Trophoblast cell (in vitro differentiated cells and primary cell): ENCODE data around the gene HES7.

Experiments
- DNase-seq, 2 donors: peaks; one replicate each; pipeline ENCODE4 v3.0.0-alpha.2; 2016
- H2AFZ ChIP-seq: 2 replicates; pipeline ENCODE4 v1.6.1; 2013; ENCODE audit warnings: low read length, moderate library complexity, mild to moderate bottlenecking; ENCODE audit not compliant: insufficient read depth, poor library complexity
- H2AK5ac ChIP-seq: 2 replicates; pipeline ENCODE4 v1.6.1; 2013; ENCODE audit warnings: mild to moderate bottlenecking, low read length
- H2BK120ac ChIP-seq: 2 replicates; pipeline ENCODE4 v1.6.1; 2013; ENCODE audit warnings: low read length, mild to moderate bottlenecking, moderate library complexity; ENCODE audit not compliant: insufficient read depth, poor library complexity
- H2BK12ac ChIP-seq: 2 replicates; pipeline ENCODE4 v1.6.1; 2013; ENCODE audit warnings: mild to moderate bottlenecking, low read length, moderate library complexity
- H2BK5ac ChIP-seq: 2 replicates; pipeline ENCODE4 v1.6.1; 2013; ENCODE audit warnings: low read length, low read depth, moderate library complexity, mild to moderate bottlenecking; ENCODE audit not compliant: poor library complexity
- H3K14ac ChIP-seq: 2 replicates; pipeline ENCODE4 v1.6.1; 2013; ENCODE audit warnings: mild to moderate bottlenecking, low read length
- H3K18ac ChIP-seq: 2 replicates; pipeline ENCODE4 v1.6.1; 2013; ENCODE audit warnings: mild to moderate bottlenecking, low read length
- H3K23ac ChIP-seq: 2 replicates; pipeline ENCODE4 v1.6.1; 2013; ENCODE audit warnings: low read length
- H3K27ac ChIP-seq: 2 replicates; pipeline ENCODE4 v1.5.1; 2013; ENCODE audit warnings: low read depth, mild to moderate bottlenecking, inconsistent platforms, low read length, moderate library complexity
- H3K27me3 ChIP-seq: 2 replicates; pipeline ENCODE4 v1.6.1; 2013; ENCODE audit warnings: inconsistent platforms, mild to moderate bottlenecking, low read length, moderate library complexity; ENCODE audit not compliant: insufficient read depth
- H3K36me3 ChIP-seq, 2 experiments: 1 replicate in 1 of 2; 2 replicates in 1 of 2; pipeline ENCODE4 v1.6.1; 2013; ENCODE audit warnings: low read length in 2 of 2, mild to moderate bottlenecking in 2 of 2, moderate library complexity in 1 of 2; ENCODE audit not compliant: insufficient read depth in 2 of 2, control insufficient read depth in 1 of 2
- H3K4ac ChIP-seq: 2 replicates; pipeline ENCODE4 v1.6.1; 2013; ENCODE audit warnings: low read depth, mild to moderate bottlenecking, low read length, moderate library complexity
- H3K4me1 ChIP-seq, 2 experiments: 1 replicate in 1 of 2; 2 replicates in 1 of 2; pipeline ENCODE4 v1.6.1; 2013; ENCODE audit warnings: low read length in 2 of 2, mild to moderate bottlenecking in 2 of 2, moderate library complexity in 1 of 2; ENCODE audit not compliant: insufficient read depth in 2 of 2, control insufficient read depth in 1 of 2
- H3K4me2 ChIP-seq: 2 replicates; pipeline ENCODE4 v1.6.1; 2013; ENCODE audit warnings: inconsistent platforms, mild to moderate bottlenecking, low read length, moderate library complexity
- H3K4me3 ChIP-seq: 2 replicates; pipeline ENCODE4 v1.5.1; 2013; ENCODE audit warnings: mild to moderate bottlenecking, low read depth, low read length, inconsistent platforms
- H3K79me1 ChIP-seq: one replicate; pipeline ENCODE4 v1.6.1; 2013; ENCODE audit warnings: low read length
- H3K79me2 ChIP-seq: 2 replicates; pipeline ENCODE4 v1.6.1; 2013; ENCODE audit warnings: low read length, mild to moderate bottlenecking; ENCODE audit not compliant: control insufficient read depth, insufficient read depth, poor library complexity
- H3K9ac ChIP-seq: 2 replicates; pipeline ENCODE4 v1.6.1; 2013; ENCODE audit warnings: mild to moderate bottlenecking, low read length
- H3K9me3 ChIP-seq: 2 replicates; pipeline ENCODE4 v1.6.1; 2013; ENCODE audit warnings: low read depth, mild to moderate bottlenecking, control low read depth, inconsistent platforms, low read length; ENCODE audit not compliant: insufficient read depth
- H4K12ac ChIP-seq: 2 replicates; pipeline ENCODE4 v1.6.1; 2013; ENCODE audit warnings: low read depth, mild to moderate bottlenecking, low read length, moderate library complexity
- H4K8ac ChIP-seq: 2 replicates; pipeline ENCODE4 v1.6.1; 2013; ENCODE audit warnings: low read depth, mild to moderate bottlenecking, low read length, moderate library complexity
- H4K91ac ChIP-seq: one replicate; pipeline ENCODE4 v1.6.1; 2013; ENCODE audit warnings: low read depth, mild to moderate bottlenecking, low read length, moderate library complexity
- WGBS: extraction: QIAGEN DNeasy Blood & Tissue Kit; methylation state at CpG from one replicate; pipeline ENCODE4 v1.1.7; 2013; ENCODE audit warnings: missing lambda C conversion rate; ENCODE audit not compliant: insufficient read length, insufficient coverage; ENCODE audit errors: extremely low coverage; 5-methylcytosine and 5-hydroxymethylcytosine counted together

HES7 gene

GRCh38 chr17:8095361-8095760 lies 28.5 kb downstream of the HES7 start:
- Histone ChIP-seq H3K9me3 (peaks cover 3% of the 10 kb centered on the region), H3K4me1 (no peaks in the 10 kb centered on the region), H4K91ac (no peak overlapping the region), H3K4ac (no peak overlapping the region), H3K79me1 (no peaks in the 10 kb centered on the region), H4K12ac (no peak overlapping the region), H3K4me2 (no peak overlapping the region), H3K36me3 (no peaks in the 10 kb centered on the region), H3K9ac (no peak overlapping the region), H3K79me2 (no peaks in the 10 kb centered on the region), H4K8ac (no peak overlapping the region), H3K4me3 (no peak overlapping the region), H2AFZ (no peak overlapping the region), H2BK12ac (no peak overlapping the region), H2AK5ac (no peak overlapping the region), H2BK120ac (no peak overlapping the region), H3K27ac (no peak overlapping the region), H2BK5ac (no peak overlapping the region), H3K14ac (no peak overlapping the region), H3K23ac (no peak overlapping the region), H3K27me3 (no peaks in the 10 kb centered on the region), H3K18ac (no peak overlapping the region)
- whole genome bisulfite sequencing: no CpG with 5 or more reads among the region's 6 CpGs
- no peak for DNase-seq

DNA sequence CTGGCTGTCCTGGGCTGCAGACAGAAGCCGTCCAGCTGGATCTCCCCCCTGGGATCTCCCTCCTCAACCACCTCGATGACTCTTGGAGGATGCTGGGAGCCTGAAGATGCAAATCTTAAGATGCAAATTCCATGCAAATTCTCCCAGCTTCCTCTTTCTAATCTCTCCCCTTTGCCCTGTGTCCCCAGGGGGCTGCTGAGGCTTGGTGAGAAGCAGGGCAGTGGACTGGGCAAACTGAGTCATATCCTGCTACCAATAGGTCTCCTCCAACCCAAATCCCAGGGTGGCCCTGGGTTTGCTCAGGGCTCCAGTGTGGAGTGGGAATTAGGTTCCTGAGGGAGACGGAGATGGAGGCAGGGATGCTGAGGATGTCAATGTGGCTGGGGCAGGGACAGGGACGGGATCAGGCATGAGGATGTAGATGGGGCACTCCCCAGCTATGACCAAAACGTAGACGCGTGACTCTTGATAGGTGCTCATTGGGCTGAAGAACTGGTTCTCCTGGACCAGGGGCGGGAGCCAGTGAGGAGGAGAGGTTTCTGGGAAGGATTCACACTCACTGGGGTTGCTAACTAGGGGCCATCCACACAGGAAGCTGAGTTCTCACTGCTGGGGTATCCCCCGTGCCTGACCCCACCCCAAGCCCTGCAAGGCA lies 32.7 kb downstream of the HES7 start:
- no peak overlapping the region for H4K12ac ChIP-seq
- no peak overlapping the region for H4K91ac ChIP-seq
- no CpG with 5 or more reads among the region's 9 CpGs for WGBS
- H3K23ac ChIP-seq: no peak overlapping the region
- H3K27me3 ChIP-seq: no peaks in the 10 kb centered on the region
- no peak overlapping the region for H2AFZ ChIP-seq
- H3K18ac ChIP-seq: no peak overlapping the region
- no peak overlapping the region for H3K4me3 ChIP-seq
- H2BK120ac ChIP-seq: no peak overlapping the region
- H3K4me1 ChIP-seq: no peaks in the 10 kb centered on the region
- no peaks in the 10 kb centered on the region for H3K36me3 ChIP-seq
- no peaks in the 10 kb centered on the region for H3K79me1 ChIP-seq
- no peak overlapping the region for H2BK5ac ChIP-seq
- no peak overlapping the region for H2AK5ac ChIP-seq
- no peak overlapping the region for H3K9ac ChIP-seq
- no peak for DNase-seq
- H3K4me2 ChIP-seq: no peak overlapping the region
- H3K79me2 ChIP-seq: no peaks in the 10 kb centered on the region
- H2BK12ac ChIP-seq: no peak overlapping the region
- H3K14ac ChIP-seq: no peak overlapping the region
- no peak overlapping the region for H3K4ac ChIP-seq
- H3K27ac ChIP-seq: no peak overlapping the region
- no peak overlapping the region for H4K8ac ChIP-seq
- peaks cover 3% of the 10 kb centered on the region for H3K9me3 ChIP-seq

- no peak overlapping the region for H3K4ac ChIP-seq
- H3K4me2 ChIP-seq: no peak overlapping the region
- H3K79me1 ChIP-seq: no peaks in the 10 kb centered on the region
- H3K79me2 ChIP-seq: no peaks in the 10 kb centered on the region
- H3K36me3 ChIP-seq: no peaks in the 10 kb centered on the region
- H3K27me3 ChIP-seq: peaks cover 2% of the 10 kb centered on the region
- no peak overlapping the region for H4K91ac ChIP-seq
- H3K9ac ChIP-seq: no peak overlapping the region
- no peak overlapping the region for H2AFZ ChIP-seq
- DNase-seq: no peak
- H4K12ac ChIP-seq: no peak overlapping the region
- no peak overlapping the region for H3K23ac ChIP-seq
- H2AK5ac ChIP-seq: no peak overlapping the region
- H3K27ac ChIP-seq: no peak overlapping the region
- no peak overlapping the region for H2BK12ac ChIP-seq
- no peaks in the 10 kb centered on the region for H3K4me1 ChIP-seq
- H3K18ac ChIP-seq: no peak overlapping the region
- H3K4me3 ChIP-seq: no peak overlapping the region
- WGBS: no CpG with 5 or more reads among the region's 6 CpGs
- no peak overlapping the region for H2BK5ac ChIP-seq
- H3K14ac ChIP-seq: no peak overlapping the region
- H3K9me3 ChIP-seq: peaks cover 7% of the 10 kb centered on the region
- no peak overlapping the region for H2BK120ac ChIP-seq
- H4K8ac ChIP-seq: no peak overlapping the region
Observed at GRCh38 chr17:8089728-8090127, 34.2 kb downstream of the HES7 start.

GRCh38 chr17:8087952-8088230 lies 36.0 kb downstream of the HES7 start:
- Histone ChIP-seq H3K14ac (no peak overlapping the region), H2BK5ac (no peak overlapping the region), H3K4me2 (no peak overlapping the region), H3K9me3 (peaks cover 10% of the 10 kb centered on the region), H2BK120ac (no peak overlapping the region), H3K27ac (no peak overlapping the region), H2AFZ (no peak overlapping the region), H3K18ac (no peak overlapping the region), H4K91ac (no peak overlapping the region), H2AK5ac (no peak overlapping the region), H2BK12ac (no peak overlapping the region), H3K4me3 (no peak overlapping the region), H3K27me3 (peaks cover 2% of the 10 kb centered on the region), H3K79me1 (no peaks in the 10 kb centered on the region), H4K8ac (no peak overlapping the region), H3K9ac (no peak overlapping the region), H3K79me2 (no peaks in the 10 kb centered on the region), H3K4me1 (no peaks in the 10 kb centered on the region), H3K36me3 (no peaks in the 10 kb centered on the region), H3K23ac (no peak overlapping the region), H3K4ac (no peak overlapping the region), H4K12ac (no peak overlapping the region)
- no peak for DNase-seq
- WGBS: no CpG with 5 or more reads among the region's 5 CpGs
